GM18519 (cell line): ENCODE results near the gene HSD3B2.

ENCODE experiments used
- ATAC-seq: cut with Tn5 transposase; IDR thresholded peaks from one replicate; pipeline ENCODE4 v1.9.1; 2021; ENCODE audit warnings: mild to moderate bottlenecking, moderate library complexity; ENCODE audit not compliant: unreplicated experiment, low FRiP score

The HSD3B2 gene

GRCh38 chr1:119451158-119451557 lies 36.2 kb downstream of the HSD3B2 start:
- no peak for ATAC-seq

DNA sequence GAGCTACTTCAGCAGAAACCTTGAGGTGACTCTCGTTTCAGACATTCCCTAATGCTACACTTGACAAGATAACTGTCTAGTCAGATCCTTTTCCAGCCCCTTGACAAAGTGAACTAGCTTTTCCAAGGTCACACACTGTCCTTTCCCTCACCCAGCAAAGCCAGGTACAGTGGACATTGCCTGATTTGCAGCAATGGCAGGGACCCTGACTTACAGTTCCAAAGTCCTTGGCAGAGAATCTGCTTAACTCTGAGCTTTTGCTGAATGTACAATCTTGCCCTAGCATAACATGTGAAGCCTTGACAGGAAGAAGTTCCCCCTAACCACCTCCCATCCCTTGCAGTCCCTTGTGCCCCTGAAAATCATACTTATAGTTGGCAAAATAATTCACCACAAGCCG lies 37.1 kb downstream of the HSD3B2 start:
- ATAC-seq = no peak

DNA sequence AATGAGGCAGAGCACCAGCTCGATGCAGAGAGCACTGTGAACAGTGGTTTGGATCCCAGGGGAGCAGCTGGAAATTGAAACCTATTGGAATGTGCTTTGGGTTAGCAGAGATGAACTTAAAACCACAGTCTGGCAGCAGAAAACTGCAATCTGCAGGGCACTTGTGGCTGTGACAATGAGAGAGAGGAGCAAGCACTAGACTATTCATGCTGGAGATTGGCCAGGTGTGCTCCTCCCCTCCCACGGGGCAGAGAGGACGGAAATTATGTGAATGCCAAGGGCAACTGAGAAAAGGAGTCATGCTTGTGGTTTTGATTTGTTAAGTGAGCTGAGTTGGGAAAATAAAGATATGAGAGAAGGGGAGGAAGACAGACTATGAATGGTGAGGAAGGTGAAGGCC lies 38.1 kb downstream of the HSD3B2 start:
- no peak for ATAC-seq

GRCh38 chr1:119462964-119463363 lies 48.0 kb downstream of the HSD3B2 start:
- no peak for ATAC-seq

GRCh38 chr1:119463569-119463968 lies 48.6 kb downstream of the HSD3B2 start:
- ATAC-seq = no peak

DNA sequence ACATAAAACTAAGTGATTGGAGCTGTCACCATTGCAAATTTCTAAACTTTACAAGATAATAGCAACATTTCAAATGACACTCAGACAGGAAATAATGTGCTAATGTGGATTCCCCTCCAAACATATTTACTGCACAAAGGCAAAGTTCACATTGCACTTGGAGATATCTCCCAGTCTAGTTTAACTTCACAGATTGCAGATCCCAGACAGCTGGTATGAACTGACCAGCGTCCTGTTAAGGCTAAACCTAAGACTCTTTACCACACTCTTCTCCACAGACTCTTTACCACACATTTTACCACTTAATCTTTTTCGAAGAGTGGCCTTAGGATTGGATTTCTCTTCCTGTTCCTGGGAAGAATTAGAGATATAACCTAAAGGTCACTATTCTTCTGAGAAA lies 51.5 kb downstream of the HSD3B2 start:
- no peak for ATAC-seq

- no peak for ATAC-seq
Measured at GRCh38 chr1:119467219-119467618, 52.3 kb downstream of the HSD3B2 start.

- ATAC-seq = no peak
Measured at GRCh38 chr1:119467857-119468668, 53.1 kb downstream of the HSD3B2 start.

DNA sequence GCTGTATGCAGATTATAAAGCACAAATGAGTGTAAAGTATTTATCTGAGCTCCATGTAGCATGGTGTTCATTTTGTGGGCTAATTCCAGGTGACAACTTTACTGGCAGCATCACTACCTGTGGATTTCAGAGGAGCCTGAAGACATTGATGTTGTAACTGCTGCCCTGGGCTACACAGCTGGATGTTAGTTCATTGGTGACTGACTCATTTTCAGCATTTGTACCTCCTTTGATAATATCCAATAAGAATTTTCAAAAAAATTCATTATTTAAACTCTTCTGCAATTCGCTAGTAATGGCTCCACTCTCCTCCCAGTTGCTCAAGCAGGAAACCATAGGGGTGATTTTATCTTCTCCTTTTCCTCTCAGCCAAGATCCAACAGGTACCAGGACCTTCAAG lies 54.8 kb downstream of the HSD3B2 start:
- no peak for ATAC-seq

DNA sequence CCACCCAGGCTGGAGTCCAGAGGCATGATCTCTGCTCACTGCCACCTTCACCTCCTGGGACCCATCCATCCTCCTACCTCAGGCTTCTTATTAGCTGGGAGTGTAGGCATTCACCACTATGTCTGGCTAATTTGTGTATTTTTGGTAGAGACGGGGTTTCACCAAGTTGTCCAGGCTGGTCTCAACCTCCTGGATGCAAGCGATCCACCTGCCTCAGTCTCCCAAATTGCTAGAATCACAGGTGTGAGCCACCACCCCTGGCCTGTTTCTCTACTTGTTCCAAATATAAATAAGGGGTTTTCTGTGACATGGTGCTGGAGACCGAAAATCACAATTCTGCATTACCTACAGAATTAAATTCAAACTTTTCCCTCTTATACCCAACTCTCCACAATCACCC lies 55.4 kb downstream of the HSD3B2 start:
- no peak for ATAC-seq

DNA sequence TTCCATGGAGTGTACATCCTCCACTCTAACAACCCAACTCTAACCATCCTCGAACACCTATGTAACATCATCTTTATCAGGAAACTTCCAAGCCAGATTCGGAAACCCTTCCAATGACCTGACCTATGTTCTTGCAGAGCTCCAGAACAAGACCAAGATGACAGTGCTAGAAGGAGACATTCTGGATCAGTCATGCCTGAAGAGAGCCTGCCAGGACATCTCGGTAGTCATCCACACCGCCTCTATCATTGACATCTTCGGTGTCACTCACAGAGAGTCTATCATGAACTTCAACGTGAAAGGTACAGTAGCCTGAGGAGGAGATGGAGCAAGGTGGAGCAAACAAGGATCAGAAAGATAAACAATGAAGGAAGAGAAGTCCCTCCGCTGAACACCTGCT lies 56.0 kb downstream of the HSD3B2 start:
- ATAC-seq = no peak

- no peak for ATAC-seq
Measured at GRCh38 chr1:119471566-119471965, 56.6 kb downstream of the HSD3B2 start.

DNA sequence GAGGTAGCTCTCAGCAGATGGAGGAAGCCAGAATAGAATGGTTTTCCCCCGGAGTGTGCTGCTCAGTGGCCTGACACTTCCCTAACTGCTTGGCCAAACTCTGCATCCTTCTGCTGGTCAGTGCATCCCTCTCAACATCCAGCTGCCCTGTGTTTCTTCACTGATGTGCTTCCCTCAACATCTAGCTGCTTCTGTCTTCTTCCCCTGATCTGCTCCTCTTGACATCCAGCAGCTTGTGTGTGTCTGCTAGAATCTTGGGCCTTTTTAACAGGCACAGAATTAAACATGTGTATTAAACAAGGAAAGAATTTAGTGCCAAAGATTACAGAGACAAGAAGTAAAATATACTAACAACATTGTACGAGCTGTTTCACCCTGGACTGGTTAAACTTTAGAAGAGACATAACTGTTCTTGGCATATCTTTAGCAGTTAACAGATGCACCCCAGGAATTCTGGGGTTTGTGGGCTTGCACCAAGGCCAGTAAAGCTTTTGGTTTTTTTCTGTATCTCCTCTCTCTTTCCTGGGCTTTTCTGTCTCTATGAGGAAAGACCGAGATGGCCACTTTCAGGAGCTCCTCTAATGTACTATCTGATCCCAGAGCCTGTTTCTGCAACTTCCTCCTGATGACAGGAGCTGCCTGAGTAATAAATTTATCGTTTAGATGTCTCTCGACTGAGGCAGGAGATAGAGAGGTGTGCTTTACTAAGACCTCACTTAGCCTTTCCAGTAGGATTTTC lies 57.3 kb downstream of the HSD3B2 start:
- ATAC-seq = no peak
